Upper lobe of right lung (tissue), 1 donor: ENCODE measurements around the gene ETF1. TPM values are rescaled to one million over a fixed set of nuclear protein-coding genes. Genes with fewer than 3 reads are reported as not detected.

ENCODE experiments used
- ATAC-seq: fragments of 200-7000 bp; cut with Tn5 transposase; one replicate; pipeline ENCODE4 v1.9.1; 2020; ENCODE audit warnings: mild to moderate bottlenecking, moderate library complexity
- DNase-seq: peaks from one replicate; pipeline ENCODE4 v3.0.0-alpha.2; 2020
- H3K27ac ChIP-seq: fragments of 200-600 bp; one replicate; pipeline ENCODE4 v1.8.0; 2022
- H3K27me3 ChIP-seq: fragments of 200-600 bp; one replicate; pipeline ENCODE4 v1.8.0; 2022; ENCODE audit warnings: mild to moderate bottlenecking
- H3K36me3 ChIP-seq: fragments of 200-600 bp; one replicate; pipeline ENCODE4 v1.8.0; 2022
- H3K4me1 ChIP-seq: fragments of 200-600 bp; one replicate; pipeline ENCODE4 v1.8.0; 2022
- H3K4me3 ChIP-seq: fragments of 200-600 bp; one replicate; pipeline ENCODE4 v1.8.0; 2022; ENCODE audit warnings: mild to moderate bottlenecking
- H3K9me3 ChIP-seq: fragments of 200-600 bp; one replicate; pipeline ENCODE4 v1.8.0; 2022
- intact Hi-C: fragments of 100-400 bp; cut with DNase I; formaldehyde crosslinking; loops from one replicate; pipeline ENCODE4 v1.11.0; 2022
- total RNA-seq: library from RNA; stranded (reverse); fragmentation: NEBNext Ultra II Directional; extraction: Animal tissue kit (Norgen Biotek cat#: 25700); gene quantifications from one replicate; pipeline ENCODE4 v1.2.1, GENCODE V29; 2021
- TF ChIP-seq, protein P1 (sequence below): fragments of 200-600 bp; IDR thresholded peaks from one replicate; pipeline ENCODE4 v1.8.0; 2022; ENCODE audit warnings: antibody characterized with exemption
- donor health status: DM: no; HTN: yes; CAD: no; lungs with severe emphysema.

ETF1 gene
- total RNA-seq, 1 donor from 2014 or later = 114 TPM

DNA sequence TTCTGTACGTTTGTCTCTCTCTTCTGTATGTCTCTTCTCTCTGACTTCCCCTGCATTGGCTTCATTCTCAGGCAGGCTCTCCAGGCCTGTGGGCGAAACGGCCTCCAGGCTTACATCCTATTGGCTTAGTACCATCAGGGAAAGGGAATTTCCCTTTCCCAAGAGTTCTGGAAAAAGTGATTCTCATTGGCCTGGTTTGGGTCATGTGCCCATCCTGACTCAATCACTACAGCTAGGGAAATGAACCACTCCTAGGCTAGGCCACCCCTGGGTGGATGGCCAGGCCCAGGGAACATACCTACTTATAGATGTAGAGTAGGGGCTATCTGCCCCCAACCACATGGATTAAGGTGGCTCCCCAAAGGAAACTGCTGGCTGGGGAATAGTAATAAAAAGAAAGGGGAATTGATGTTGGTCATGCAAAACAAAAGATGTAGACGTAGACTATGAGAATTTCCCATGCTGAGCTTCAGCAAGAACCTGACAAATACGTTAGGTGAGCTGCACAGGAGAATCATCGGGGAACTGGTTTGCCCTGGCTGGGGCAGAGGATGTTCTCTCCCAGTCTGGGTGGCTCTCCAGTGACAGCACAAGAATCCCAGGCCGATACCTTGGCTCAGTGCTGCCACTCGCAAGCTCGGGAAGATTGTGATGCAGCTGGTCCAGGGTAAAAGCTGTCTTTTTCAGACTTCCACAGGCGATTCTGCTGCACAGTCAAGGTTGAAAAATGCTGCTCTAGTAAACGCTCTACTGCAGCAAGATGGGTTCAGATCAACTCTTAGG lies 81.5 kb downstream of the ETF1 start:
- Histone ChIP-seq H3K27me3 (no peaks in the 10 kb centered on the region), H3K9me3 (no peaks in the 10 kb centered on the region), H3K4me1 (peaks cover 13% of the 10 kb centered on the region), H3K4me3 (no peak overlapping the region), H3K36me3 (no peaks in the 10 kb centered on the region), H3K27ac (no peak overlapping the region)
- ATAC-seq (no peak), DNase-seq (peak; percentile 45)
- intact Hi-C loops = no loop called here
- TF ChIP-seq, protein P1, sequence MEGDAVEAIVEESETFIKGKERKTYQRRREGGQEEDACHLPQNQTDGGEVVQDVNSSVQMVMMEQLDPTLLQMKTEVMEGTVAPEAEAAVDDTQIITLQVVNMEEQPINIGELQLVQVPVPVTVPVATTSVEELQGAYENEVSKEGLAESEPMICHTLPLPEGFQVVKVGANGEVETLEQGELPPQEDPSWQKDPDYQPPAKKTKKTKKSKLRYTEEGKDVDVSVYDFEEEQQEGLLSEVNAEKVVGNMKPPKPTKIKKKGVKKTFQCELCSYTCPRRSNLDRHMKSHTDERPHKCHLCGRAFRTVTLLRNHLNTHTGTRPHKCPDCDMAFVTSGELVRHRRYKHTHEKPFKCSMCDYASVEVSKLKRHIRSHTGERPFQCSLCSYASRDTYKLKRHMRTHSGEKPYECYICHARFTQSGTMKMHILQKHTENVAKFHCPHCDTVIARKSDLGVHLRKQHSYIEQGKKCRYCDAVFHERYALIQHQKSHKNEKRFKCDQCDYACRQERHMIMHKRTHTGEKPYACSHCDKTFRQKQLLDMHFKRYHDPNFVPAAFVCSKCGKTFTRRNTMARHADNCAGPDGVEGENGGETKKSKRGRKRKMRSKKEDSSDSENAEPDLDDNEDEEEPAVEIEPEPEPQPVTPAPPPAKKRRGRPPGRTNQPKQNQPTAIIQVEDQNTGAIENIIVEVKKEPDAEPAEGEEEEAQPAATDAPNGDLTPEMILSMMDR = no peak

DNA sequence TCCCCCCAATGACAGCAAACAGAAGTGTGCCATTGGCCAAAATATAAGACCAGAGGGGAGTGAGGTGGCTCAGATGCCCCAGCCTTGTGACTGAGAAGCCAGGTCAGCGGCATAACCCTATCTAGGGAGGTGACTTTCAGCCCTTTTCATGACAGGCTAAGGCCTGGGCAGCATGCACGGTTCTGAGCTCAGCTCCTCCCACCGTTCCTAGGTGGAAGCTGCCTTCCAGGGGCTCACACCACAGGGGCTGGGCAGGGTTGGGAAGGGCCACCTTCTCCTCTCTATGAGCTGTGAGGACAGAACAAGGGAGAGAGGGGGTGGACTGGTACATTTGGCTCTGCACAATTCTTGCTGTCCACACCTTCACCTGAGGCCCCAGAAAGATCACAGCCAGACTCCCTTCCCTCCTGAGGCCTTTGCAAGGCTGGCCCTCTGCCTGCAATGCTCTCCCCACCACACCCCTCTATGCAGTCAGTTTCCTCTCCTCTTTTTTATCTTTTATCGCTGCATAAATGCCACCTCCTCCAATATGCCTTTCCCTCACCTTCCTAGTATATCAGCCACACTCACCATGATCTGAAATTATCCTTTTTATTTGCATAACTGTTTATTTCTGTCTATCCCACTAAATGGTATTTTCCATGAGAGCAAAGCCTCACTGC lies 82.9 kb downstream of the ETF1 start:
- TF ChIP-seq, protein P1 = no peak
- no peaks in the 10 kb centered on the region for H3K9me3 ChIP-seq
- H3K27me3 ChIP-seq = no peaks in the 10 kb centered on the region
- ATAC-seq = no peak
- intact Hi-C loops = no loop called here
- H3K27ac ChIP-seq = no peak overlapping the region
- H3K36me3 ChIP-seq = no peaks in the 10 kb centered on the region
- no peak for DNase-seq
- no peak overlapping the region for H3K4me3 ChIP-seq
- peaks cover 6% of the 10 kb centered on the region for H3K4me1 ChIP-seq

DNA sequence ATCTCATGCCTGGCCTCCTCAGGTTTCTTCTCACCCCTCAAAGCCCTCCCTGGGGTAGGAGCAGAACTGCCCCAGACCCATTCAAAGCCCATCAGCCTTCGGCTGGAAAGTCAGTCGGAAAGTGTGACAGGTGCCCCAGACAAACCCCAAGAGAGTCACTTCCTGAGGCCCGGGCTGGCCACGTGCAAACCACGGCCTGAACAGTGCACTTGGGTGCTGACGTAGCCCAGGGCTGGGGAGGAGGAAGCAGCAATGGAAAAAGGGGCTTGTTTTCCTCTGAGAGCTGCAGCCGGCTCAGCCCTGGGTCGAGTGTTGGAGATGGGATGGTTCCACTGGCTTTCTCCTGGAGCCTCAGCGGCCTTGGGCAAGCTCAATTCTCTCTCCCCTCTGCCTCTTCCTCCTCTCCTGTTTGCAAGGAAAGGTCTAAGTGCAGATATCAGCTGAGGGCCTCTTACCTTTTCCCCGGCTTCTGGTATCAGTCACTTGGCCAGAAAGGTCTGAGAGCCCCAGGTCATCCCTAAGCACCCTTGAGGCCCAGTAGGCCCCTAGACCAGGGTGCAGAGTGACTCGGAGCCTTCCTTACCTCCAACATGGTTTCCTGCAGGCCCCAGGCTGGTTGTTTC lies 83.6 kb downstream of the ETF1 start:
- Histone ChIP-seq H3K4me3 (no peak overlapping the region), H3K27ac (no peak overlapping the region), H3K4me1 (peaks cover 6% of the 10 kb centered on the region), H3K27me3 (no peaks in the 10 kb centered on the region), H3K36me3 (no peaks in the 10 kb centered on the region), H3K9me3 (no peaks in the 10 kb centered on the region)
- intact Hi-C loops = no loop called here
- DNase-seq (peak; percentile 68), ATAC-seq (no peak)
- TF ChIP-seq, protein P1 = no peak

DNA sequence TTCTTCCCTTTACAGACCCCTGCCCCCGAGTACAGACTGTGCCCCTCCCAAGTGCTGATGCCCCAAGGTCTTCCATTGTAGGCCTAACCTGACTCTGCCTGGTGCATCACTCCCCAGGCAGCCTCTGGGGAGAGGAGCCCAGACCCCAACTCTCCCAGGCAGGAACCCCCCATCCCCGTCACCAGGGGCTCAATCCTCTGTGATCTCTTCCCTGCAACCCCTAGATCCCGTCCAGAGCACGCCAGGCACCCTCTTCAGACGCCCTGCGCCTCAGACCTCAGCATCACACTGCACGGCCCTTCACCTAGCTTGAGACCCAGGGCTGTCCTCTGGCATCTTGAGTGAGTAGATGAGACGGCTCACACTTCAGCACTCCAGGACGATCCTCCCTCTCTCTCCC lies 84.2 kb downstream of the ETF1 start:
- H3K27me3 ChIP-seq = no peaks in the 10 kb centered on the region
- DNase-seq = peak; percentile 48
- H3K4me3 ChIP-seq = no peak overlapping the region
- no peak overlapping the region for H3K27ac ChIP-seq
- H3K4me1 ChIP-seq = peaks cover 6% of the 10 kb centered on the region
- no peaks in the 10 kb centered on the region for H3K36me3 ChIP-seq
- H3K9me3 ChIP-seq = no peaks in the 10 kb centered on the region
- ATAC-seq = no peak
- intact Hi-C loops = no loop called here
- TF ChIP-seq, protein P1 = no peak

DNA sequence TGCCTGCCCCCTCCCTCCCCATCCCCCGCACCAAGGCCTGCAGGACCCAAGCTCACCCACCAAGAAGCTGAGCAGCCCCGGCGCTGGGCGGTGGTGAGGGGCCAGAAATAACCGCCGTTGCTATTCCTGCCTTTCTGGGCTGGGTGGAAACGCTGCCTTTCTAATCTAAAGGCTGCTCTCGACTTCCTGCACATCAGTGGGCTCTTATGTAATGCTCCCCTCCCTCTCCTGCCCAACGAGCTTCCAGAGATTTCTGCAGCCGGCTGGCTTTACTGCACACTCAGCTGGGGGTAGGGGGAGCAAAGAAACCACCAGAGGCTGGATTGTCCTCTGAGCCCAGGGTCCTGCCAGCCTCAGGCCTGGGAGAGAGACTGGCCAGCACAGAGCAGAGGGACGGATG lies 84.7 kb downstream of the ETF1 start:
- H3K36me3 ChIP-seq = no peaks in the 10 kb centered on the region
- ATAC-seq (no peak), DNase-seq (no peak)
- intact Hi-C loops = no loop called here
- H3K27ac ChIP-seq = no peak overlapping the region
- peaks cover 4% of the 10 kb centered on the region for H3K4me1 ChIP-seq
- H3K4me3 ChIP-seq = no peak overlapping the region
- H3K27me3 ChIP-seq = no peaks in the 10 kb centered on the region
- TF ChIP-seq, protein P1 = no peak
- H3K9me3 ChIP-seq = no peaks in the 10 kb centered on the region
